H9 (cell line): Measurements from ENCODE around the gene GPS1. TPM values are rescaled to one million over a fixed set of nuclear protein-coding genes. Genes with fewer than 3 reads are reported as not detected.
A peak's percentile ranks its signal among the peaks of the same experiment; 100 is the strongest.

ENCODE experiments used
- DNase-seq: peaks from one replicate; pipeline ENCODE4 v3.0.0-alpha.2; 2017
- H2AFZ ChIP-seq: one replicate; pipeline ENCODE4 v1.6.1; 2013; ENCODE audit warnings: mild to moderate bottlenecking, low read length, control low read depth, moderate library complexity
- H2AK5ac ChIP-seq: 2 replicates; pipeline ENCODE4 v1.6.1; 2013; ENCODE audit warnings: low read length, control low read depth, mixed read lengths; ENCODE audit not compliant: insufficient read length
- H2BK120ac ChIP-seq: one replicate; pipeline ENCODE4 v1.6.1; 2013; ENCODE audit warnings: low read depth, mild to moderate bottlenecking, low read length, control low read depth, inconsistent platforms; ENCODE audit not compliant: poor library complexity, severe bottlenecking
- H2BK12ac ChIP-seq: 2 replicates; pipeline ENCODE4 v1.6.1; 2013; ENCODE audit warnings: low read length, control low read depth, mixed read lengths, low read depth; ENCODE audit not compliant: insufficient read length
- H2BK15ac ChIP-seq: 2 replicates; pipeline ENCODE4 v1.6.1; 2013; ENCODE audit warnings: low read depth, low read length, control low read depth
- H2BK20ac ChIP-seq: one replicate; pipeline ENCODE4 v1.6.1; 2013; ENCODE audit warnings: low read depth, mild to moderate bottlenecking, low read length, control low read depth, inconsistent platforms; ENCODE audit not compliant: poor library complexity, severe bottlenecking
- H2BK5ac ChIP-seq: 2 replicates; pipeline ENCODE4 v1.6.1; 2013; ENCODE audit warnings: low read length, control low read depth, mixed read lengths; ENCODE audit not compliant: insufficient read length
- H3K14ac ChIP-seq: 2 replicates; pipeline ENCODE4 v1.6.1; 2013; ENCODE audit warnings: low read length, control low read depth; ENCODE audit not compliant: insufficient read depth
- H3K18ac ChIP-seq: 2 replicates; pipeline ENCODE4 v1.6.1; 2013; ENCODE audit warnings: low read depth, mild to moderate bottlenecking, mixed read lengths, low read length, control low read depth; ENCODE audit not compliant: insufficient read length
- H3K23ac ChIP-seq: 2 replicates; pipeline ENCODE4 v1.6.1; 2013; ENCODE audit warnings: low read length, control low read depth, mixed read lengths, low read depth; ENCODE audit not compliant: insufficient read length
- H3K23me2 ChIP-seq: 2 replicates; pipeline ENCODE4 v1.6.1; 2013; ENCODE audit warnings: low read depth, mild to moderate bottlenecking, mixed read lengths, low read length, control low read depth; ENCODE audit not compliant: insufficient read length, poor library complexity, severe bottlenecking
- H3K27ac ChIP-seq: 2 replicates; pipeline ENCODE4 v1.5.1; 2013; ENCODE audit warnings: low read length, control low read depth, mixed read lengths, low read depth; ENCODE audit not compliant: insufficient read length
- H3K27me3 ChIP-seq: 2 replicates; pipeline ENCODE4 v1.6.1; 2013; ENCODE audit warnings: low read length, control low read depth, inconsistent platforms; ENCODE audit not compliant: insufficient read depth
- H3K4ac ChIP-seq: 2 replicates; pipeline ENCODE4 v1.6.1; 2013; ENCODE audit warnings: low read depth, mild to moderate bottlenecking, control low read depth, inconsistent platforms, low read length, moderate library complexity
- H3K4me1 ChIP-seq: 2 replicates; pipeline ENCODE4 v1.6.1; 2013; ENCODE audit warnings: low read length, control low read depth, inconsistent platforms; ENCODE audit not compliant: insufficient read depth
- H3K4me2 ChIP-seq: 2 replicates; pipeline ENCODE4 v1.6.1; 2013; ENCODE audit warnings: low read length, control low read depth, mixed read lengths; ENCODE audit not compliant: insufficient read length, insufficient read depth
- H3K56ac ChIP-seq: 2 replicates; pipeline ENCODE4 v1.6.1; 2013; ENCODE audit warnings: low read depth, mild to moderate bottlenecking, mixed read lengths, low read length, control low read depth; ENCODE audit not compliant: insufficient read length
- H3K79me1 ChIP-seq: 2 replicates; pipeline ENCODE4 v1.6.1; 2013; ENCODE audit warnings: low read depth, mild to moderate bottlenecking, moderate library complexity, low read length, control low read depth, inconsistent platforms; ENCODE audit not compliant: insufficient read depth, poor library complexity, severe bottlenecking
- H3K79me2 ChIP-seq: 2 replicates; pipeline ENCODE4 v1.6.1; 2013; ENCODE audit warnings: low read length, control low read depth, inconsistent platforms; ENCODE audit not compliant: insufficient read depth
- H3K9ac ChIP-seq: 2 replicates; pipeline ENCODE4 v1.6.1; 2013; ENCODE audit warnings: low read length, control low read depth, mixed read lengths; ENCODE audit not compliant: insufficient read length; ENCODE audit errors: extremely low read depth
- H3K9me3 ChIP-seq: one replicate; pipeline ENCODE4 v1.6.1; 2013; ENCODE audit warnings: low read depth, low read length, inconsistent platforms; ENCODE audit not compliant: control insufficient read depth
- H3T11ph ChIP-seq: one replicate; pipeline ENCODE4 v1.6.1; 2013; ENCODE audit warnings: mild to moderate bottlenecking, low read length, control low read depth, inconsistent platforms
- H4K20me1 ChIP-seq: one replicate; pipeline ENCODE4 v1.6.1; 2013; ENCODE audit not compliant: control insufficient read depth, insufficient read length, insufficient read depth
- H4K5ac ChIP-seq: 2 replicates; pipeline ENCODE4 v1.6.1; 2013; ENCODE audit warnings: low read depth, mild to moderate bottlenecking, mixed read lengths, low read length, control low read depth; ENCODE audit not compliant: insufficient read length
- H4K8ac ChIP-seq: replicated peaks from 2 replicates; pipeline ENCODE4 v1.6.1; 2013; ENCODE audit warnings: low read length, control low read depth, mixed read lengths, low read depth; ENCODE audit not compliant: insufficient read length
- H4K91ac ChIP-seq: 2 replicates; pipeline ENCODE4 v1.6.1; 2013; ENCODE audit warnings: low read depth, mild to moderate bottlenecking, moderate library complexity, mixed read lengths, low read length, control low read depth; ENCODE audit not compliant: insufficient read length
- H3K27ac Mint-ChIP-seq, 3 experiments: 2 replicates in 2 of 3; 3 replicates in 1 of 3; pipeline ENCODE4 v1.8.0; 2020 to 2021; ENCODE audit warnings: mixed read lengths in 3 of 3, mild to moderate bottlenecking in 1 of 3, moderate library complexity in 1 of 3
- H3K27me3 Mint-ChIP-seq: 2 replicates; pipeline ENCODE4 v1.8.0; 2021; ENCODE audit warnings: low read depth, mild to moderate bottlenecking, moderate library complexity, mixed read lengths
- H3K36me3 Mint-ChIP-seq, 3 experiments: 2 replicates in 2 of 3; 3 replicates in 1 of 3; pipeline ENCODE4 v1.8.0; 2020 to 2021; ENCODE audit warnings: low read depth in 3 of 3, mixed read lengths in 3 of 3; ENCODE audit not compliant: insufficient read depth in 1 of 3
- H3K4me1 Mint-ChIP-seq, 2 experiments: 2 replicates each; pipeline ENCODE4 v1.8.0; 2020; ENCODE audit warnings: mixed read lengths in 2 of 2
- H3K4me3 Mint-ChIP-seq, 2 experiments: 2 replicates in 1 of 2; 3 replicates in 1 of 2; pipeline ENCODE4 v1.8.0; 2020 to 2021; ENCODE audit warnings: mild to moderate bottlenecking in 2 of 2, mixed read lengths in 2 of 2, moderate library complexity in 1 of 2
- H3K9me3 Mint-ChIP-seq, 2 experiments: 2 replicates in 1 of 2; 3 replicates in 1 of 2; pipeline ENCODE4 v1.8.0; 2020; ENCODE audit warnings: mild to moderate bottlenecking in 2 of 2, mixed read lengths in 2 of 2, moderate library complexity in 1 of 2
- WGBS: extraction: QIAGEN DNeasy Blood & Tissue Kit; methylation state at CpG from one replicate; pipeline ENCODE4 v1.1.7; 2013; ENCODE audit warnings: missing lambda C conversion rate, low lambda C conversion rate, mixed read lengths; ENCODE audit not compliant: insufficient read length; ENCODE audit errors: extremely low coverage; 5-methylcytosine and 5-hydroxymethylcytosine counted together
- total RNA-seq: library from RNA; stranded (reverse); gene quantifications from 2 replicates; pipeline ENCODE4 v1.2.1, GENCODE V29; 2021
- TF ChIP-seq, protein P1 (sequence below): fragments of 200-600 bp; sonication (generic); conservative IDR thresholded peaks from 3 replicates; pipeline ENCODE4 v1.8.0; 2021; ENCODE audit warnings: antibody characterized with exemption, mild to moderate bottlenecking

The GPS1 gene
- total RNA-seq, 1 experiment from 2014 or later = 164 TPM

DNA sequence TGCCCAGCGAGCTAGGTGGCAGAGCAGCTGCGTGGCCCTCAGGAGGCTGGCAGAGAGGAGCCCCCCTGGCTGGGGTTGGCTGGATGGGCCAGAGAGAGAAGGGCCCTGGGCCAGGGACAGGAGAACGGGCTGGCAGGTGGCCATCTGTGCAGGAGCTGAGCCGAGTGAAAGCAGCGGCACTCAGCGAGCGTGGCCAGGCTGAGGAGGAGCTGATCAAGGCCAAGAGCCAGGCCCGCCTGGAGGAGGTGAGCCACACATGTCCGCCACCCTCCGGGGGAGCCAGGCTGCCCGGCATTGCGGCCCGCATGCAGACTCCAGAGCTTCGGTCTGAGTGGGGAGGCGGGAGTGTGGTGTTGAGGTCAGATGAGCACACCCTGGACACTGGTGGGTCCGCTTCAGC is 22.3 kb upstream of the GPS1 start:
- H3K14ac ChIP-seq = no peak overlapping the region; the same call in 1 of the 2 replicates
- no peak overlapping the region for H3K4me2 ChIP-seq
- no peaks in the 10 kb centered on the region for H3K4me1 ChIP-seq
- H2BK120ac ChIP-seq = no peak overlapping the region
- H3K36me3 Mint-ChIP-seq = peaks cover 3 to 19% (median 10%) of the 10 kb centered on the region in 3 experiments; a peak in 6 of 7 replicates
- H3K9ac ChIP-seq = no peak overlapping the region
- no peak overlapping the region for H3K4ac ChIP-seq
- no peaks in the 10 kb centered on the region for H3K79me2 ChIP-seq
- H3K27me3 Mint-ChIP-seq = no peaks in the 10 kb centered on the region; the same call in none of the 2 replicates
- peak overlapping the region in 1 of 3 experiments; percentile 78; a peak in 1 of 7 replicates for H3K27ac Mint-ChIP-seq
- TF ChIP-seq, protein P1, sequence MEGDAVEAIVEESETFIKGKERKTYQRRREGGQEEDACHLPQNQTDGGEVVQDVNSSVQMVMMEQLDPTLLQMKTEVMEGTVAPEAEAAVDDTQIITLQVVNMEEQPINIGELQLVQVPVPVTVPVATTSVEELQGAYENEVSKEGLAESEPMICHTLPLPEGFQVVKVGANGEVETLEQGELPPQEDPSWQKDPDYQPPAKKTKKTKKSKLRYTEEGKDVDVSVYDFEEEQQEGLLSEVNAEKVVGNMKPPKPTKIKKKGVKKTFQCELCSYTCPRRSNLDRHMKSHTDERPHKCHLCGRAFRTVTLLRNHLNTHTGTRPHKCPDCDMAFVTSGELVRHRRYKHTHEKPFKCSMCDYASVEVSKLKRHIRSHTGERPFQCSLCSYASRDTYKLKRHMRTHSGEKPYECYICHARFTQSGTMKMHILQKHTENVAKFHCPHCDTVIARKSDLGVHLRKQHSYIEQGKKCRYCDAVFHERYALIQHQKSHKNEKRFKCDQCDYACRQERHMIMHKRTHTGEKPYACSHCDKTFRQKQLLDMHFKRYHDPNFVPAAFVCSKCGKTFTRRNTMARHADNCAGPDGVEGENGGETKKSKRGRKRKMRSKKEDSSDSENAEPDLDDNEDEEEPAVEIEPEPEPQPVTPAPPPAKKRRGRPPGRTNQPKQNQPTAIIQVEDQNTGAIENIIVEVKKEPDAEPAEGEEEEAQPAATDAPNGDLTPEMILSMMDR = no peak
- no peak overlapping the region for H3K27ac ChIP-seq
- H4K5ac ChIP-seq = no peak overlapping the region
- H3K9me3 ChIP-seq = no peaks in the 10 kb centered on the region
- H3K79me1 ChIP-seq = no peaks in the 10 kb centered on the region
- H3K23ac ChIP-seq = no peak overlapping the region
- no CpG with 5 or more reads among the region's 16 CpGs for WGBS
- no peaks in the 10 kb centered on the region for H3K27me3 ChIP-seq
- no peak overlapping the region for H2BK15ac ChIP-seq
- H3K56ac ChIP-seq = no peak overlapping the region
- no peak for DNase-seq
- peaks cover 0 to 2% of the 10 kb centered on the region in 2 experiments; a peak in 1 of 5 replicates for H3K9me3 Mint-ChIP-seq
- H2AFZ ChIP-seq = no peak overlapping the region
- no peak overlapping the region for H4K91ac ChIP-seq
- no peak overlapping the region for H2BK20ac ChIP-seq
- no peak overlapping the region for H2BK12ac ChIP-seq
- no peak overlapping the region for H4K8ac ChIP-seq
- H4K20me1 ChIP-seq = no peaks in the 10 kb centered on the region
- no peak overlapping the region for H2AK5ac ChIP-seq
- no peak overlapping the region for H3K18ac ChIP-seq
- peaks cover 8% of the 10 kb centered on the region for H3K23me2 ChIP-seq
- peaks cover 2 to 13% of the 10 kb centered on the region in 2 experiments; a peak in 3 of 4 replicates for H3K4me1 Mint-ChIP-seq
- no peak overlapping the region for H2BK5ac ChIP-seq
- peak overlapping the region in 1 of 2 experiments; percentile 70; a peak in 4 of 5 replicates for H3K4me3 Mint-ChIP-seq
- no peak overlapping the region for H3T11ph ChIP-seq
